Fibroblast of lung (primary cell): ENCODE data around the gene CHI3L1. TPM values are rescaled to one million over a fixed set of nuclear protein-coding genes. Genes with fewer than 3 reads are reported as not detected.

ENCODE experiments used
- DNase-seq, 2 donors: peaks; one replicate each; pipeline versions ENCODE4 v3.0.0 to v3.0.0-alpha.2; 2010; ENCODE audit warnings: low read depth in 2 of 2
- H2AFZ ChIP-seq: 2 replicates; pipeline ENCODE4 v1.5.1; 2012; ENCODE audit warnings: low read length, control low read depth, inconsistent platforms
- H3K27ac ChIP-seq: 2 replicates; pipeline ENCODE4 v1.5.1; 2011; ENCODE audit warnings: low read length, control low read depth; ENCODE audit not compliant: insufficient read depth
- H3K27me3 ChIP-seq: 2 replicates; pipeline ENCODE4 v1.5.1; 2011; ENCODE audit warnings: mild to moderate bottlenecking, low read length; ENCODE audit not compliant: control insufficient read depth, insufficient read depth
- H3K36me3 ChIP-seq: 2 replicates; pipeline ENCODE4 v1.5.1; 2011; ENCODE audit warnings: low read length; ENCODE audit not compliant: control insufficient read depth, insufficient read depth
- H3K4me1 ChIP-seq: 2 replicates; pipeline ENCODE4 v1.5.1; 2011; ENCODE audit warnings: low read length; ENCODE audit not compliant: control insufficient read depth, insufficient read depth; ENCODE audit errors: extremely low read depth
- H3K4me2 ChIP-seq: 2 replicates; pipeline ENCODE4 v1.5.1; 2011; ENCODE audit warnings: low read length, control low read depth; ENCODE audit not compliant: insufficient read depth; ENCODE audit errors: extremely low read depth
- H3K4me3 ChIP-seq, 4 experiments: fragments of 200-600 bp in 1 of 4; sonication (generic) in 1 of 4; replicated peaks in 1 of 4; 2 replicates each; pipeline ENCODE4 v1.5.1; 2011 to 2016; ENCODE audit warnings: low read length in 4 of 4, low read depth in 3 of 4, mild to moderate bottlenecking in 3 of 4, control low read depth in 2 of 4, inconsistent platforms in 1 of 4, mixed read lengths in 1 of 4; ENCODE audit not compliant: insufficient read depth in 1 of 4; ENCODE audit errors: control extremely low read depth in 1 of 4
- H3K79me2 ChIP-seq: 2 replicates; pipeline ENCODE4 v1.5.1; 2012; ENCODE audit warnings: mild to moderate bottlenecking, low read length, inconsistent platforms; ENCODE audit not compliant: control insufficient read depth, insufficient read depth
- H3K9ac ChIP-seq: 2 replicates; pipeline ENCODE4 v1.5.1; 2011; ENCODE audit warnings: mild to moderate bottlenecking, low read length, control low read depth; ENCODE audit not compliant: insufficient read depth
- H3K9me3 ChIP-seq: 2 replicates; pipeline ENCODE4 v1.5.1; 2012; ENCODE audit warnings: low read depth, low read length; ENCODE audit not compliant: control insufficient read depth, insufficient read depth
- H4K20me1 ChIP-seq: 2 replicates; pipeline ENCODE4 v1.5.1; 2011; ENCODE audit warnings: low read length; ENCODE audit not compliant: control insufficient read depth, insufficient read depth; ENCODE audit errors: extremely low read depth
- EZH2 ChIP-seq: IDR thresholded peaks from 2 replicates; pipeline ENCODE4 v1.5.1; 2012; ENCODE audit warnings: low read length, control low read depth, mild to moderate bottlenecking; ENCODE audit errors: missing control alignments
- polyA plus RNA-seq, 2 donors: library from polyadenylated mRNA; depleted of rRNA in 1 of 2; stranded (reverse) in 1 of 2; unstranded in 1 of 2; fragments of >200 nt; gene quantifications; 2 replicates each; pipeline ENCODE4 v1.2.1, GENCODE V29; 2011 to 2012; ENCODE audit warnings: missing spikeins in 1 of 2
- total RNA-seq: library from RNA; depleted of rRNA; stranded (reverse); fragments of >200 nt; gene quantifications from 2 replicates; pipeline ENCODE4 v1.2.1, GENCODE V29; 2014
- TF ChIP-seq, protein P1 (sequence below), 2 donors: IDR thresholded peaks in 1 of 2; conservative IDR thresholded peaks in 1 of 2; 1 replicate in 1 of 2; 2 replicates in 1 of 2; pipeline ENCODE4 v1.5.1; 2011 to 2012; ENCODE audit warnings: low read length in 2 of 2, control low read depth in 1 of 2, inconsistent platforms in 1 of 2, low read depth in 1 of 2, mild to moderate bottlenecking in 1 of 2

CHI3L1 gene
- total and polyA plus RNA-seq, 2 donors (not counting 1 experiment from before 2014, with no cell fraction given) = 3.0 to 42.8 TPM

GRCh38 chr1:203165800-203166161, 20.7 kb downstream of the CHI3L1 start:
- H3K4me1 ChIP-seq = no peaks in the 10 kb centered on the region
- no peak overlapping the region for H3K9ac ChIP-seq
- no peaks in the 10 kb centered on the region for H3K79me2 ChIP-seq
- no peaks in the 10 kb centered on the region for H3K36me3 ChIP-seq
- H3K4me3 ChIP-seq = no peak overlapping the region
- no peak overlapping the region for H3K27ac ChIP-seq
- no peaks in the 10 kb centered on the region for H4K20me1 ChIP-seq
- TF ChIP-seq, protein P1, sequence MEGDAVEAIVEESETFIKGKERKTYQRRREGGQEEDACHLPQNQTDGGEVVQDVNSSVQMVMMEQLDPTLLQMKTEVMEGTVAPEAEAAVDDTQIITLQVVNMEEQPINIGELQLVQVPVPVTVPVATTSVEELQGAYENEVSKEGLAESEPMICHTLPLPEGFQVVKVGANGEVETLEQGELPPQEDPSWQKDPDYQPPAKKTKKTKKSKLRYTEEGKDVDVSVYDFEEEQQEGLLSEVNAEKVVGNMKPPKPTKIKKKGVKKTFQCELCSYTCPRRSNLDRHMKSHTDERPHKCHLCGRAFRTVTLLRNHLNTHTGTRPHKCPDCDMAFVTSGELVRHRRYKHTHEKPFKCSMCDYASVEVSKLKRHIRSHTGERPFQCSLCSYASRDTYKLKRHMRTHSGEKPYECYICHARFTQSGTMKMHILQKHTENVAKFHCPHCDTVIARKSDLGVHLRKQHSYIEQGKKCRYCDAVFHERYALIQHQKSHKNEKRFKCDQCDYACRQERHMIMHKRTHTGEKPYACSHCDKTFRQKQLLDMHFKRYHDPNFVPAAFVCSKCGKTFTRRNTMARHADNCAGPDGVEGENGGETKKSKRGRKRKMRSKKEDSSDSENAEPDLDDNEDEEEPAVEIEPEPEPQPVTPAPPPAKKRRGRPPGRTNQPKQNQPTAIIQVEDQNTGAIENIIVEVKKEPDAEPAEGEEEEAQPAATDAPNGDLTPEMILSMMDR (conservative IDR thresholded peaks at IDR 0.05 in 1 of 2, IDR thresholded peaks at IDR 0.05 in 1 of 2; ENCODE audit: low read depth in 1 of 2, low read length in 2 of 2) = no peak
- TF ChIP-seq EZH2 = no peak
- H3K9me3 ChIP-seq = no peaks in the 10 kb centered on the region
- H3K4me2 ChIP-seq = no peak overlapping the region
- DNase-seq = no peak
- peaks cover 9% of the 10 kb centered on the region for H3K27me3 ChIP-seq
- H2AFZ ChIP-seq = no peak overlapping the region

DNA sequence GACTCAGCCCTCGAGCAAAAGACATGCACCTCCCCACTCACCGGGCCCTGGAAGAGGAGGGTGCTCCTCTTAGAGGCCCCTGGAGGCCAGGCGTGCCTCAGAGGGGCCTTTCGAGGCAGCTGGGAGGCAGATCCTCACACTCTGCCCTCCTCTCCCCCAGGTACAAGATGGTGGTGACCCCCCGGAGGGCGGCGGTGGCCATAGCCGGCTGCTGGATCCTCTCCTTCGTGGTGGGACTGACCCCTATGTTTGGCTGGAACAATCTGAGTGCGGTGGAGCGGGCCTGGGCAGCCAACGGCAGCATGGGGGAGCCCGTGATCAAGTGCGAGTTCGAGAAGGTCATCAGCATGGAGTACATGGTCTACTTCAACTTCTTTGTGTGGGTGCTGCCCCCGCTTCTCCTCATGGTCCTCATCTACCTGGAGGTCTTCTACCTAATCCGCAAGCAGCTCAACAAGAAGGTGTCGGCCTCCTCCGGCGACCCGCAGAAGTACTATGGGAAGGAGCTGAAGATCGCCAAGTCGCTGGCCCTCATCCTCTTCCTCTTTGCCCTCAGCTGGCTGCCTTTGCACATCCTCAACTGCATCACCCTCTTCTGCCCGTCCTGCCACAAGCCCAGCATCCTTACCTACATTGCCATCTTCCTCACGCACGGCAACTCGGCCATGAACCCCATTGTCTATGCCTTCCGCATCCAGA, 21.3 kb downstream of the CHI3L1 start:
- no peak overlapping the region for H2AFZ ChIP-seq
- no peaks in the 10 kb centered on the region for H3K36me3 ChIP-seq
- DNase-seq = no peak
- no peak overlapping the region for H3K4me3 ChIP-seq
- TF ChIP-seq, protein P1 (conservative IDR thresholded peaks at IDR 0.05 in 1 of 2, IDR thresholded peaks at IDR 0.05 in 1 of 2; ENCODE audit: low read depth in 1 of 2, low read length in 2 of 2) = no peak
- TF ChIP-seq EZH2 = no peak
- no peak overlapping the region for H3K4me2 ChIP-seq
- no peaks in the 10 kb centered on the region for H4K20me1 ChIP-seq
- no peaks in the 10 kb centered on the region for H3K79me2 ChIP-seq
- H3K9ac ChIP-seq = no peak overlapping the region
- no peaks in the 10 kb centered on the region for H3K9me3 ChIP-seq
- H3K27me3 ChIP-seq = peaks cover 10% of the 10 kb centered on the region
- no peaks in the 10 kb centered on the region for H3K4me1 ChIP-seq
- no peak overlapping the region for H3K27ac ChIP-seq

DNA sequence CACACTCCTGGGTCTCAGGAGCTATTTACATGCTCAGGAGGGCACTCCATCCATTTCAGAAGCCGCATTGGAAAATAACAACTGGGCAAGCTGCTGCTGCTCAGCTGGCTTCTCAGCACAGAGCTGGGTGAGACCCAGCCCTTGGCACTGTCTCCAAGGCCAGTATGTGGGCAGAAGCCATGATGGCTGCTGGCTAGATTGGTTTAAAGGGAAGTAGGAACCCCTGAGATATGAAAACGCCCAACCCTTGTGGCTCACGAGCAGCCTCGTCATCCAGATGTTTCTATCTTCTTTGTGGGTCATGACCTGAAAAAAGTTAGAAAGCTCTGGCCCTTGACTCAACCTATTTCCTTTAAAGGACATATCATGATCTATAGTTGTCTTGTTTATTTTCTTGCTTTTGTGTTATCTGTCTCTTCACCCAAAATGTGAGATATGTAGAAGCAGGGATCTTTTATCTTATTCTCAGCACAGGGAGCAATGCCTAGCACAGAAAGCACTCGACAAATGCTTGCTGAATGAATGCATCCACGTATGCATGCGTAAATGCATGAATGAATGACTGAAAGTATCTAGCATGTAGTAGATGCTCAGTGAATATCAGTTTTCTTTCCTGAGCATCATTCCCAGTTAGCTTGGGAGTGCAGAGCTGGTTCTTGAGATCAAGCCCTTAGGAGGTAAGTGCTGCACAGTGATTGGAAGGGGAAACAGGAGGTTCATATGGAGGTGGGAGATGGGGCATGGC, 22.4 kb downstream of the CHI3L1 start:
- H3K9ac ChIP-seq = no peak overlapping the region
- H2AFZ ChIP-seq = no peak overlapping the region
- no peak overlapping the region for H3K4me3 ChIP-seq
- DNase-seq = no peak
- TF ChIP-seq, protein P1 (conservative IDR thresholded peaks at IDR 0.05 in 1 of 2, IDR thresholded peaks at IDR 0.05 in 1 of 2; ENCODE audit: low read depth in 1 of 2, low read length in 2 of 2) = no peak
- TF ChIP-seq EZH2 = no peak
- no peak overlapping the region for H3K27ac ChIP-seq
- no peaks in the 10 kb centered on the region for H3K79me2 ChIP-seq
- no peaks in the 10 kb centered on the region for H3K9me3 ChIP-seq
- no peak overlapping the region for H3K4me2 ChIP-seq
- H4K20me1 ChIP-seq = no peaks in the 10 kb centered on the region
- H3K4me1 ChIP-seq = no peaks in the 10 kb centered on the region
- H3K36me3 ChIP-seq = no peaks in the 10 kb centered on the region
- peaks cover 10% of the 10 kb centered on the region for H3K27me3 ChIP-seq
